Activated CD8-positive, alpha-beta memory T cell treated with anti-CD3 and anti-CD28 coated beads, Interleukin-2, amount 50 U/mL, for 24 hours (primary cell): ENCODE results near the gene SCG5.

ENCODE experiments used
- DNase-seq: peaks from one replicate; pipeline ENCODE4 v3.0.0-alpha.2; 2020; ENCODE audit errors: extremely low read depth

The SCG5 gene

GRCh38 chr15:32691689-32692038 is 50.2 kb downstream of the SCG5 start:
- no peak for DNase-seq

GRCh38 chr15:32692286-32692685 is 50.8 kb downstream of the SCG5 start:
- DNase-seq = no peak

DNA sequence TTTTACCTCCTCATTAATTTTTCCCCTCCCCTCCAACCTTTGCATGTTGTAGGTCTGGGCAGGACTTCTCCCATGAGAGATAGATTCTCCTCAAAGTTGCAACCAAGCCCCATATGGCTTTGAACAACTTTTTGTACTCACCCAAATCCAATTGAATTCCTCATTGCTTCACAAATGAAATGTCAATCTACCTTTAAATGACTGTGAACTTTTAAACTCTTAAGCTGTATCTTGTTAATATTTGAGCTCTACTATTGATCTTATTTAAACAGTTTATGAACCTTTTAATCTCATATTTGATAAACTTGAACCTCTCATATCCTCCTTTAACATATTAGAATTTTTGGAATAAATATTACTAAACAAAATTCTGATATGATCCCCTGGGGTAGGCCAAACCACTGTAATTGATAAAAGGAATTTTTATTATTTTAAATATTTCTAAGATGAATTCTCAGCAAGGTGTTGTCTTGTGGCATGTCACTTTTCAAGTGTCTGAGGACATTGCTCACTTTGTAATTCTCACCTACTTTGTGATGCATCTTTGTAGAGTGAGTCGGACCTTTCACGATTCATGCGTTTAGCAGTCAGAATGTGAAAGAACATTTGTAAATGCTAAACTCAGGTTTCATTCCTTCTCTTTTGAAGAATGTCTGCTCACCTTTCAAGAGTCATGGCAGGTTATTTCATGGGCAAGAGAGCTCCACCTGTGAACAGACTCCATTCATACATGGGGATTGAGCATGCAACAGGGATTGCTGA is 52.9 kb downstream of the SCG5 start:
- DNase-seq = no peak

DNA sequence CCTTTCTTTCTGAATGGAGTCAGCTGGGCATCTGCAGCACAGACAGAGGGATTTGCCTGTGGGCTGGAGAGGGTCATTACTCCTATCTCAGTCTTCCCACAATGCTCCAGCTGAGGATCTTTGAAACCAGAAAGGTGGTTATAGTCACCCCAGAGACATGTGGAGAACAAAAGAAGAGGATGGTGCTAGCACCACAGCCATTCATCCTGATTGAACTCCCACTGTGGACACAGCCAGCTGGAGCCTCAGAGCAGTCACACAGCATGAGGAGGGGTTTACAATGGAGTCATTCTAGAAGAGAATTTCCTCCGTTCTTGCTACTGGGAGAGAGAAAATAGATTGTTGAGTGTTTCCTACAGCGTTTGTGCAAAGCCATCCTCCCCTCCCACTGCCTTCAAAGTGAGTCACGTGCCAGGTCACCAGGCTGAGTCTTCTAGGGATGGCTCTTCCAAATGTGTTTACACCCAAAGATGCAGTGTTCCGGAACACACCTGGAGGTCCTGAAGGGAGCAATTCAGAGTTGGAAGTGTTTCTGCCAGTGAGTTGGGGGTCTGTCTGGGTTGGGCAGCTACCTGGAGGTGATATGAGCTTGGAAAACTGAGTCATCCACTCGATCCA is 57.4 kb downstream of the SCG5 start:
- no peak for DNase-seq

GRCh38 chr15:32700501-32701150 is 59.1 kb downstream of the SCG5 start:
- no peak for DNase-seq

DNA sequence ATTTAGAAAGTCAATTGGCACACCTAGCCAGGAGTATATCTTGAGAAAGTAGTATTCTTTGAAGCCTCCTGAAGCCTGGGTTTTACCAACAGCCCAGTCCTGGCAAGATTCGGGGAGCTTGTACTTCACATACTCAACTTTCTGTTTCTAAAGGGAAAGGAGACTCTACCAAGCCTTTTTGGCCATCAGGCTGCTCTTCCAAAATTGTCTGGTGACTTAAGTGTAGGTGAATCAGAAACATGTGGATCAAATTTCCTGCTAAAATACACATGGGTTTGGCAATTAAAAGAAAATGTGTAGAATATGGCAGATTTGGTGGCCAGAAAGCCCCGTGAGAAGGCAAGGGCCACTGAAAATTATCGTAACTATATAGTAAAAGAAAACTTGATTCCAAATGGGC is 60.4 kb downstream of the SCG5 start:
- DNase-seq = no peak

DNA sequence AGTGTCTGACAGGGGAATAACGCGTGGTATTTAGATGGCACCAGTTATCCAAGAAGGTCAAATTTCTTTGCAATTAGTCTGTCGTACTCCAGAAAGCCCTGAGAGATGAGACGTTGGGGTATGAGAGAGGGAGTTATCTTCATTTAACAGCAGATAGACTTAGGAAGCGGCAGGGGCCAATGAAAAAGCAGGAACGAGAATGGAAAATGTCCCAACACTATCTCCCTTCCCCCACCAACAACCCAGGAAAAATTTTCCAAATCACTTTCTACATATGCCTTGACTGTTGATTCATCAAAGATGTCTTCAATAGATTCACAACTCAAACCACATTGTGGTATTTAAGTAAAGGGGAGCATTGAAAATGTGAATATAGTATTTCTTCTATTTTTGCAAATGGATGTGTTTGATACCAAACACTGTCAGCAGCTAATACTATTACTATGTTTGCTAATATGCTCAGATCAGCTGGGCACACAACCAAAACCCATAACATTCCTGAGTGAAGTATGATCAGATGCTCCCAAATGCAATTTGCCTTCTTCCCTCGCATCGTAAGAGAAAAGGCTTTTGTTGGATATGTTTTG is 63.0 kb downstream of the SCG5 start:
- no peak for DNase-seq

- DNase-seq = no peak
Measured at GRCh38 chr15:32705446-32705845, 63.9 kb downstream of the SCG5 start.

DNA sequence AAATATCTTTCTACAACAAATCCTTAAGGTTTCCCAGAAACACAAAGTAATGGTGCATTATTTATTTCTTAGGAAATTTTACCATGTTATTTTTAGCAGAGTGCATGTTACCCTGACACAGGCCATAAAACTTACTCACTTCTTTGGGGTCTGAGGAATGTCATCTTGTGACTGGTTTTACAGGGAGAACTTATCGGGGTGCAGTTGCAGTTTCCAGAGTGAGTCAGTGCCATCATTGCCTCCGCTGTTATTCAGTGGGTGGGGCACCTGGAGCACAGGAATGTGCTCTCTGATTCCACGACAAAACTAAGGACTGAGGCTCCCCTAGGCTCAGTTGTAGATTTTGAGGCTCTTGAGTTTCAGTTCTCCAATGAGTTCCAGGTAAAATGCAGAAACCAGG is 65.2 kb downstream of the SCG5 start:
- DNase-seq = no peak

- no peak for DNase-seq
Measured at GRCh38 chr15:32707436-32707835, 65.9 kb downstream of the SCG5 start.

DNA sequence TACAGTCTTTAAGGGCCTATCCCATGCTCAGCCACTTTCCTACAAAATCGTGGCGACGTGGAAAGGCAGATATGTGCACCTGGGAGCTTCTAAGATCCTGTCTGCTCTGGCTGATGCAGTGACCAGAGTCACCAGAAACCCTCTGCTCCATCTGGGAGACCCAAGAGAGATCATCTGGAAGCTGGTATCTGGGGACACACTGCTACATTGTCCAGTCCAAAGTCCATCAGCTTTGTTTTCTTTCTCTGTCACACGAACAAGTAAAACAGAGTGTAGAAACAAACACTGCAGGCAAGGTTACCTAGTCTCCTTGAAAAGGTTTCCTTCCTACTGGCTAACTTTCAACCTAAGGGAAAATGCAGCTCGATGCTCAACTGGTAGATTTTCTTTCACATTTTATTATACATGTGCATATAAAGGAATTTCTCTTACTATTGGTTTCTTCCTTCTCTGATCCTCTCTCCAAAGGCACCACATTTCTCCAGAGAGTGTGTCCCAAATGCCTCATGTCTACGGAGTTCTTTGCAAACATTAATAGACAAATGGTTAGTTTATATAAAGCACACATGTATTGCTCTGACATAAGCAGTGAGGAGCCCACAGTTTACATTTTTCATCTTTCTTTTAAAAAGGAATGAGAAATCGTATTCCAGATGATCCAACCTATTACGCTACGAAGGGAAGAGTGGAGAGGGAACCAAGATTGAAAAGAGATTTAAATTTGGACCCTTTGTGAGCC is 68.0 kb downstream of the SCG5 start:
- DNase-seq = no peak

GRCh38 chr15:32715276-32715675 is 73.8 kb downstream of the SCG5 start:
- no peak for DNase-seq

- no peak for DNase-seq
Measured at GRCh38 chr15:32716216-32716914, 74.9 kb downstream of the SCG5 start.

- DNase-seq = no peak
Measured at GRCh38 chr15:32716915-32717425, 75.5 kb downstream of the SCG5 start.

GRCh38 chr15:32717426-32718226 is 76.1 kb downstream of the SCG5 start, which contains the start of gene GREM1:
GREM1 (plus strand) TSS chr15:32718004; CDS start chr15:32730691, 12,687 bp downstream.
- DNase-seq = no peak

- DNase-seq = no peak
Measured at GRCh38 chr15:32718227-32718820, 76.8 kb downstream of the SCG5 start.

DNA sequence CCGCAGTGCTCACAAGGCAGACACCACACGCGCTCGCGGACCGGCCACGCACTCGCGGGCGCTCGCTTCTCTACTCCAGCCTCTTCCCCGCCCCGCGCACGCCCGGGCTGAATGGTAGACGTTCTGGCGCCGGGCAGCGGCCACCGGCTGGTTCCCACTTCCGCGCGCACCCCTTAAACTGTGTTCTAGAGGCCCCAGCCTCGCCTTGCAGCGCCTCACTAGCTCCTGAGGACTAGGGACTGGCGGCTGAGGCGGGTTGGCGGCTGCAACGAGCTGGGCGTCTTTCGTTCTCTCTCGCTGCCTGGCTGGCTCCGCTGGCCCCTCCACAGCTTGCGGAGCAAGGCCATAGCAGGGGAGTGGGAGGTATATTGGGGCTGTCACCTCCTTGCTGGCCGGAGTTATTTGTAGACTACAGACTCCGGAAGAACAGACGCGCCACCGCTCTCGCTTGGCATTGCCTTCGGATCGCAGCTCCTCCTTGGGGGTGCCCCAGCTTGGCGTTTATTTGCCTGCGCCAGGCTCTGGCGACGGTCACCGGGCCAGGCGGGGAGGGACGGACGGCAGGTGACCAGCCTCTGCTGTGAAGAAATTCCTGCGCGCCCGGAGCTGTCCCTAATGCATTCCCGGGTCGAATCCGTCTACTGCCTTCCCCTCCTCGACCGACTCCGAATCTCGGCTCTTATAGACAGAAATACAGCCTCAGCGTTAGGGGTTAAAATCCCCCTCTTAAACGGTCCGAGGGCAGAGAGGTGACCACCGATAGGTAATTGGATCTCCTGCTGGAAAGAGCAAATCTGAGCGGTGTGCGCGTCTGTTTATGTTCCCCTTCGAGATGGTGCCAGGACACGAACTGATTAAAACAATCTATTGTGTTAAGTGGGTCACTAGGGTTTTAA is 77.6 kb downstream of the SCG5 start:
- no peak for DNase-seq

- no peak for DNase-seq
Measured at GRCh38 chr15:32721596-32721995, 80.1 kb downstream of the SCG5 start.

GRCh38 chr15:32722136-32722535 is 80.6 kb downstream of the SCG5 start:
- DNase-seq = no peak
